IMR-90 (cell line): Measurements from ENCODE around the gene MGAT1. TPM values are rescaled to one million over a fixed set of nuclear protein-coding genes. Genes with fewer than 3 reads are reported as not detected.
A peak's percentile ranks its signal among the peaks of the same experiment; 100 is the strongest.

ENCODE experiments used
- ATAC-seq: fragments of 200-7000 bp; cut with Tn5 transposase; 2 replicates; pipeline ENCODE4 v1.9.1; 2020; ENCODE audit warnings: low read depth, mild to moderate bottlenecking, moderate library complexity
- BruUV-seq: library from RNA; stranded (reverse); fragments of 400-500 nt; replicated peaks from 2 replicates; lab custom pipeline; 2021; lab: Mats Ljungman, UMichigan
- CTCF ChIA-PET: fragments of 300-600 bp; formaldehyde crosslinking; extraction: SDS; loops from one replicate; lab custom pipeline; 2021; ENCODE audit warnings: antibody characterized with exemption; lab: Yijun Ruan, JAX
- POLR2A ChIA-PET: fragments of 300-600 bp; sonication (Branson Sonifier 250); formaldehyde crosslinking; loops from one replicate; lab custom pipeline; 2022; ENCODE audit warnings: antibody characterized with exemption; ENCODE audit not compliant: unreplicated experiment; lab: Charles Lee
- DNase-seq: peaks from one replicate; pipeline ENCODE4 v3.0.0; 2013
- H2AFZ ChIP-seq: replicated peaks from 2 replicates; pipeline ENCODE3; 2013; ENCODE audit warnings: low read length, mild to moderate bottlenecking; ENCODE audit not compliant: poor library complexity
- H2AK5ac ChIP-seq: 2 replicates; pipeline ENCODE4 v1.6.1; 2013; ENCODE audit warnings: low read depth, low read length, inconsistent platforms
- H2AK9ac ChIP-seq: replicated peaks from 2 replicates; pipeline ENCODE3; 2013; ENCODE audit warnings: mild to moderate bottlenecking, low read depth, low read length, moderate library complexity; ENCODE audit not compliant: poor library complexity
- H2BK120ac ChIP-seq: 2 replicates; pipeline ENCODE4 v1.6.1; 2013; ENCODE audit warnings: low read depth, low read length, inconsistent platforms
- H2BK15ac ChIP-seq: 3 replicates; pipeline ENCODE4 v1.6.1; 2013; ENCODE audit warnings: low read depth, low read length, inconsistent platforms
- H2BK20ac ChIP-seq: 2 replicates; pipeline ENCODE4 v1.6.1; 2013; ENCODE audit warnings: low read depth, mild to moderate bottlenecking, inconsistent platforms, low read length, moderate library complexity
- H2BK5ac ChIP-seq: 2 replicates; pipeline ENCODE4 v1.6.1; 2013; ENCODE audit warnings: mild to moderate bottlenecking, low read depth, low read length, inconsistent platforms; ENCODE audit not compliant: poor library complexity, severe bottlenecking
- H3K14ac ChIP-seq: replicated peaks from 2 replicates; pipeline ENCODE4 v1.6.1; 2013; ENCODE audit warnings: low read depth, low read length, inconsistent platforms
- H3K18ac ChIP-seq: 2 replicates; pipeline ENCODE4 v1.6.1; 2013; ENCODE audit warnings: low read depth, low read length, control low read depth
- H3K23ac ChIP-seq: 2 replicates; pipeline ENCODE4 v1.6.1; 2013; ENCODE audit warnings: low read depth, low read length, inconsistent platforms
- H3K27ac ChIP-seq: 2 replicates; pipeline ENCODE4 v1.5.1; 2013; ENCODE audit warnings: mild to moderate bottlenecking, control low read depth, low read length; ENCODE audit not compliant: insufficient read depth
- H3K27me3 ChIP-seq: 2 replicates; pipeline ENCODE4 v1.6.1; 2013; ENCODE audit warnings: low read length; ENCODE audit not compliant: control insufficient read depth, insufficient read depth
- H3K36me3 ChIP-seq: 2 replicates; pipeline ENCODE4 v1.6.1; 2013; ENCODE audit warnings: low read length, mixed read lengths; ENCODE audit not compliant: control insufficient read depth, insufficient read depth
- H3K4ac ChIP-seq: 2 replicates; pipeline ENCODE4 v1.6.1; 2013; ENCODE audit warnings: low read depth, low read length, inconsistent platforms
- H3K4me1 ChIP-seq: 2 replicates; pipeline ENCODE4 v1.6.1; 2013; ENCODE audit warnings: low read length, mixed read lengths; ENCODE audit not compliant: control insufficient read depth, insufficient read depth
- H3K4me2 ChIP-seq: 2 replicates; pipeline ENCODE4 v1.6.1; 2013; ENCODE audit warnings: low read depth, mild to moderate bottlenecking, control low read depth, low read length, moderate library complexity
- H3K4me3 ChIP-seq: 2 replicates; pipeline ENCODE4 v1.5.1; 2013; ENCODE audit warnings: low read depth, mild to moderate bottlenecking, control low read depth, low read length, moderate library complexity; ENCODE audit not compliant: insufficient read depth
- H3K56ac ChIP-seq: 2 replicates; pipeline ENCODE4 v1.6.1; 2013; ENCODE audit warnings: low read length, inconsistent platforms; ENCODE audit not compliant: insufficient read depth; ENCODE audit errors: extremely low read depth
- H3K79me1 ChIP-seq, 2 experiments: 2 replicates each; pipeline ENCODE4 v1.6.1; 2013; ENCODE audit warnings: low read length in 2 of 2, inconsistent platforms in 1 of 2, low read depth in 1 of 2
- H3K9ac ChIP-seq: 2 replicates; pipeline ENCODE4 v1.6.1; 2013; ENCODE audit warnings: low read depth, low read length, control low read depth
- H3K9me1 ChIP-seq: 2 replicates; pipeline ENCODE4 v1.6.1; 2013; ENCODE audit warnings: low read length, inconsistent platforms; ENCODE audit not compliant: insufficient read depth
- H3K9me3 ChIP-seq: 2 replicates; pipeline ENCODE4 v1.6.1; 2013; ENCODE audit warnings: low read length; ENCODE audit not compliant: control insufficient read depth, insufficient read depth
- H4K20me1 ChIP-seq: 2 replicates; pipeline ENCODE4 v1.6.1; 2013; ENCODE audit warnings: low read length, inconsistent platforms; ENCODE audit not compliant: insufficient read depth
- H4K5ac ChIP-seq: 2 replicates; pipeline ENCODE4 v1.6.1; 2013; ENCODE audit warnings: mild to moderate bottlenecking, low read depth, low read length, control low read depth
- H4K8ac ChIP-seq, 2 experiments: 2 replicates each; pipeline ENCODE4 v1.6.1; 2013; ENCODE audit warnings: low read depth in 2 of 2, low read length in 2 of 2, control low read depth in 1 of 2, inconsistent platforms in 1 of 2
- H4K91ac ChIP-seq: 2 replicates; pipeline ENCODE4 v1.6.1; 2013; ENCODE audit warnings: low read depth, low read length, inconsistent platforms; ENCODE audit not compliant: insufficient read depth
- CEBPB ChIP-seq: IDR thresholded peaks from 2 replicates; pipeline ENCODE4 v1.6.1; 2012; ENCODE audit warnings: low read depth, low read length, improper control_type of control experiment
- FOS ChIP-seq: fragments of 150-350 bp; IDR thresholded peaks from 2 replicates; pipeline ENCODE4 v1.6.1; 2016; ENCODE audit warnings: low read depth, low read length
- MAZ ChIP-seq: IDR thresholded peaks from 2 replicates; pipeline ENCODE4 v1.6.1; 2012; ENCODE audit warnings: low read depth, mild to moderate bottlenecking, low read length, improper control_type of control experiment, moderate library complexity, borderline replicate concordance
- MXI1 ChIP-seq: IDR thresholded peaks from 2 replicates; pipeline ENCODE4 v1.6.1; 2012; ENCODE audit warnings: low read depth, mild to moderate bottlenecking, low read length, moderate library complexity, borderline replicate concordance
- NFE2L2 ChIP-seq: fragments of 150-350 bp; IDR thresholded peaks from 2 replicates; pipeline ENCODE4 v1.6.1; 2016; ENCODE audit warnings: low read depth, mild to moderate bottlenecking, low read length
- RAD21 ChIP-seq: IDR thresholded peaks from 2 replicates; pipeline ENCODE4 v1.6.1; 2012; ENCODE audit warnings: low read length, improper control_type of control experiment
- WGBS, 2 experiments: methylation state at CpG; one replicate each; pipeline versions ENCODE4 v1.1.5 to v1.1.7; 2013; ENCODE audit warnings: missing lambda C conversion rate in 2 of 2; ENCODE audit not compliant: insufficient read length in 1 of 2; ENCODE audit errors: extremely low coverage in 2 of 2; 5-methylcytosine and 5-hydroxymethylcytosine counted together
- dilution Hi-C: fragments of 300-500 bp; cut with HindIII; formaldehyde crosslinking; loops from one replicate; pipeline ENCODE4 v1.14.3; 2018; ENCODE audit warnings: low sequenced_read_pairs; ENCODE audit not compliant: unreplicated experiment
- in situ Hi-C: fragments of 300-500 bp; cut with MboI; formaldehyde crosslinking; loops from 3 replicates; pipeline ENCODE4 v1.14.3; 2019; ENCODE audit warnings: low sequenced_read_pairs, inconsistent platforms, mixed read lengths
- intact Hi-C: fragments of 100-400 bp; cut with micrococcal nuclease; formaldehyde crosslinking; loops from 2 replicates; pipeline ENCODE4 v1.10.0; 2022
- polyA plus RNA-seq, 3 experiments: library from polyadenylated mRNA; depleted of rRNA; stranded (reverse); fragments of >200 nt; gene quantifications; 2 replicates each; pipeline ENCODE4 v1.2.3, GENCODE V29; 2012; ENCODE audit warnings: low replicate concordance in 1 of 3
- total RNA-seq: library from RNA; depleted of rRNA; stranded (reverse); fragments of >200 nt; gene quantifications from 2 replicates; pipeline ENCODE4 v1.2.3, GENCODE V29; 2012
- TF ChIP-seq, protein P1 (sequence below): conservative IDR thresholded peaks from 2 replicates; pipeline ENCODE4 v1.5.1; 2012; ENCODE audit warnings: mild to moderate bottlenecking, low read depth, low read length, improper control_type of control experiment

MGAT1 gene
- total and polyA plus RNA-seq, 2 of the 4 experiments (the other 2 are of a cell fraction) = 56.3 to 141 TPM

DNA sequence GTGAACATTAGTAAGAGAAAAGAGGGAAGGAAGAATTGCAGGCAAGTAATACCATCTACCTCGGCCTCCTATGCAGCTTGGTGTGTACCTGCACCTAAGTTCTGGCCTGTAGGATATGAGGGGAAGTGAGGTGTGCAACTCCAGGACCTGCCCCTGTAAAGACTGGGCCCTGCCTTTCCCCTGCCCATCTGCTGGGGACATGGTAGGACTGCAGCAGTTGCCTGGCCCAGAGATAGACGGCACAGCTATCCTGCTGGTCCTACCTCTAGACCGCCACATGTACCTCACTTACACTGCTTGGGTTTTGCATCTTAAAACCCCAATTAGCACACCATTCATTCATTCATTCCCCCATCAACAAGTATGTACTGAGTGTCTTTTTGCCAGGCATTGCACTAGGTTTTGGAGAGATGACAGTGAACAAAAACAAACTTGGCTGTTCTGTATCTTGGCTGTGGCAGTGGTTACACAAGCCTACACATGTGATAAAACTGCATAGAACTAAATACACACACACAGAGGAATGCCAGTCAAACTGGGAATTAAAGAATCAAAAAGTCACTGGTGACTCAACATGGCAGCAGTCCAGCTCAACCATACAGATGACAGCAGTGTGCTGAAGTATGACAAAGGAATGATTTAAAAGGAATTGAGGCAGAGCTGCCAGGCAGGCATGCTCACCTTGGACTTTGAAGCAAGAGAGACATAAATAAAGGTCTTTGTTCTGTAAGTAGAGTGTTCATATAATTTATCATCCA, 23.3 kb upstream of the MGAT1 start:
- TF ChIP-seq MAZ (no peak), FOS (0 out of 2 replicates have a peak, but pooled peaks have one; percentile 24), MXI1 (0 out of 2 replicates have a peak, but pooled peaks have one; percentile 17), CEBPB (peak; percentile 76), NFE2L2 (no peak), RAD21 (no peak)
- TF ChIP-seq, protein P1, sequence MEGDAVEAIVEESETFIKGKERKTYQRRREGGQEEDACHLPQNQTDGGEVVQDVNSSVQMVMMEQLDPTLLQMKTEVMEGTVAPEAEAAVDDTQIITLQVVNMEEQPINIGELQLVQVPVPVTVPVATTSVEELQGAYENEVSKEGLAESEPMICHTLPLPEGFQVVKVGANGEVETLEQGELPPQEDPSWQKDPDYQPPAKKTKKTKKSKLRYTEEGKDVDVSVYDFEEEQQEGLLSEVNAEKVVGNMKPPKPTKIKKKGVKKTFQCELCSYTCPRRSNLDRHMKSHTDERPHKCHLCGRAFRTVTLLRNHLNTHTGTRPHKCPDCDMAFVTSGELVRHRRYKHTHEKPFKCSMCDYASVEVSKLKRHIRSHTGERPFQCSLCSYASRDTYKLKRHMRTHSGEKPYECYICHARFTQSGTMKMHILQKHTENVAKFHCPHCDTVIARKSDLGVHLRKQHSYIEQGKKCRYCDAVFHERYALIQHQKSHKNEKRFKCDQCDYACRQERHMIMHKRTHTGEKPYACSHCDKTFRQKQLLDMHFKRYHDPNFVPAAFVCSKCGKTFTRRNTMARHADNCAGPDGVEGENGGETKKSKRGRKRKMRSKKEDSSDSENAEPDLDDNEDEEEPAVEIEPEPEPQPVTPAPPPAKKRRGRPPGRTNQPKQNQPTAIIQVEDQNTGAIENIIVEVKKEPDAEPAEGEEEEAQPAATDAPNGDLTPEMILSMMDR = no peak
- Histone ChIP-seq H3K18ac (no peak overlapping the region), H2AK5ac (peak overlapping the region; percentile 11; the same call in 1 of the 2 replicates), H4K5ac (no peak overlapping the region), H4K8ac (no peak overlapping the region), H2BK120ac (no peak overlapping the region), H2AFZ (peak overlapping the region; percentile 29), H3K9me3 (no peaks in the 10 kb centered on the region), H2BK20ac (no peak overlapping the region; the same call in 1 of the 2 replicates), H3K4me3 (no peak overlapping the region), H3K4me1 (peaks cover 20% of the 10 kb centered on the region), H3K9me1 (peaks cover 13% of the 10 kb centered on the region), H2BK5ac (peak overlapping the region; percentile 16), H3K9ac (no peak overlapping the region), H3K36me3 (peaks cover 5% of the 10 kb centered on the region), H4K20me1 (no peaks in the 10 kb centered on the region), H3K27ac (no peak overlapping the region), H3K4me2 (no peak overlapping the region), H3K4ac (peak overlapping the region; percentile 22; the same call in 1 of the 2 replicates), H3K56ac (no peak overlapping the region), H4K91ac (no peak overlapping the region), H2BK15ac (no peak overlapping the region), H3K14ac (peak overlapping the region; percentile 55; the same call in 1 of the 2 replicates), H3K27me3 (no peaks in the 10 kb centered on the region), H3K79me1 (peaks cover 11 to 13% of the 10 kb centered on the region in 2 experiments; a peak in 3 of 4 replicates), H3K23ac (peak overlapping the region; percentile 21; the same call in 1 of the 2 replicates), H2AK9ac (peak overlapping the region; percentile 83)
- no TSS peak for BruUV-seq
- ChIA-PET POLR2A (no interaction called here), CTCF (no interaction called here)
- dilution Hi-C loops = no loop called here
- no CpG with 5 or more reads among the region's 3 CpGs for WGBS, 2 experiments
- intact Hi-C loops = no loop called here
- DNase-seq (peak; percentile 85), ATAC-seq (peak; percentile 60)
- in situ Hi-C loops = no loop called here
